Suprapubic skin (tissue), 4 donors: ENCODE results near the gene MUC21. TPM values are rescaled to one million over a fixed set of nuclear protein-coding genes. Genes with fewer than 3 reads are reported as not detected.

ENCODE experiments used
- DNase-seq, 2 donors: peaks; one replicate each; pipeline ENCODE4 v3.0.0-alpha.2; 2019; ENCODE audit warnings: low spot score in 2 of 2
- H3K27ac ChIP-seq: fragments of 200-600 bp; sonication (generic); one replicate; pipeline ENCODE4 v1.5.1; 2019
- H3K27me3 ChIP-seq: fragments of 200-600 bp; sonication (generic); one replicate; pipeline ENCODE4 v1.5.1; 2019
- H3K36me3 ChIP-seq: fragments of 200-600 bp; sonication (generic); one replicate; pipeline ENCODE4 v1.5.1; 2019
- H3K4me1 ChIP-seq: fragments of 200-600 bp; sonication (generic); one replicate; pipeline ENCODE4 v1.5.1; 2019
- H3K4me3 ChIP-seq: fragments of 200-600 bp; sonication (generic); one replicate; pipeline ENCODE4 v1.5.1; 2019; ENCODE audit warnings: mild to moderate bottlenecking
- H3K9me3 ChIP-seq: fragments of 200-600 bp; sonication (generic); one replicate; pipeline ENCODE4 v1.5.1; 2019
- CTCF ChIP-seq, 2 donors: fragments of 200-600 bp in 1 of 2; fragments of 450-650 bp in 1 of 2; sonication (generic) in 1 of 2; IDR thresholded peaks; one replicate each; pipeline ENCODE4 v1.5.1; 2016 to 2019; ENCODE audit warnings: antibody characterized with exemption in 2 of 2, mild to moderate bottlenecking in 1 of 2, moderate library complexity in 1 of 2
- EP300 ChIP-seq: sonication (generic); formaldehyde crosslinking; IDR thresholded peaks from one replicate; pipeline ENCODE4 v1.6.1; 2017; ENCODE audit warnings: antibody characterized with exemption
- POLR2A ChIP-seq, 2 donors: fragments of 450-650 bp; IDR thresholded peaks; one replicate each; pipeline ENCODE4 v1.6.1; 2017; ENCODE audit warnings: antibody characterized with exemption in 2 of 2, mild to moderate bottlenecking in 2 of 2, moderate library complexity in 2 of 2
- POLR2AphosphoS5 ChIP-seq, 3 donors: sonication (generic); formaldehyde crosslinking; IDR thresholded peaks; one replicate each; pipeline ENCODE4 v1.6.1; 2017; ENCODE audit warnings: antibody characterized with exemption in 3 of 3
- WGBS: methylation state at CpG from one replicate; pipeline ENCODE4 v1.1.5; 2018; 5-methylcytosine and 5-hydroxymethylcytosine counted together
- total RNA-seq, 4 donors: library from RNA; depleted of rRNA; stranded (reverse); fragments of >200 nt; gene quantifications; one replicate each; pipeline ENCODE4 v1.1.0, GENCODE V29; 2016

The MUC21 gene
- total RNA-seq, 4 donors from 2014 or later = 0.38 TPM; not detected in 3

GRCh38 chr6:31035862-31036497 lies 52.5 kb downstream of the MUC21 start:
- H3K4me3 ChIP-seq = no peak overlapping the region
- TF ChIP-seq EP300 = no peak
- no peak for TF ChIP-seq POLR2A (IDR thresholded peaks at IDR 0.05)
- DNase-seq = no peak
- H3K27ac ChIP-seq = no peak overlapping the region
- 67% methylated on average over 4 of the region's 4 CpGs for WGBS
- H3K27me3 ChIP-seq = no peaks in the 10 kb centered on the region
- H3K9me3 ChIP-seq = no peaks in the 10 kb centered on the region
- no peaks in the 10 kb centered on the region for H3K4me1 ChIP-seq
- H3K36me3 ChIP-seq = no peaks in the 10 kb centered on the region

- Histone ChIP-seq H3K4me3 (no peak overlapping the region), H3K27me3 (no peaks in the 10 kb centered on the region), H3K36me3 (no peaks in the 10 kb centered on the region), H3K9me3 (no peaks in the 10 kb centered on the region), H3K27ac (no peak overlapping the region), H3K4me1 (no peaks in the 10 kb centered on the region)
- WGBS = 75% methylated on average over 7 of the region's 7 CpGs
- TF ChIP-seq POLR2A (IDR thresholded peaks at IDR 0.05) = no peak
- TF ChIP-seq CTCF (IDR thresholded peaks at IDR 0.05) = no peak
- TF ChIP-seq EP300 = no peak
- TF ChIP-seq POLR2AphosphoS5 (IDR thresholded peaks at IDR 0.05) = no peak
- DNase-seq = no peak
Observed at GRCh38 chr6:31037169-31037568, 53.7 kb downstream of the MUC21 start.

GRCh38 chr6:31037682-31038081 lies 54.2 kb downstream of the MUC21 start:
- 25% methylated on average over 2 of the region's 3 CpGs for WGBS
- no peaks in the 10 kb centered on the region for H3K4me1 ChIP-seq
- H3K36me3 ChIP-seq = no peaks in the 10 kb centered on the region
- no peaks in the 10 kb centered on the region for H3K9me3 ChIP-seq
- H3K4me3 ChIP-seq = no peak overlapping the region
- H3K27ac ChIP-seq = no peak overlapping the region
- no peak for DNase-seq
- H3K27me3 ChIP-seq = no peaks in the 10 kb centered on the region
- TF ChIP-seq POLR2A (IDR thresholded peaks at IDR 0.05) = no peak

GRCh38 chr6:31038559-31038958 lies 55.0 kb downstream of the MUC21 start:
- Histone ChIP-seq H3K27ac (no peak overlapping the region), H3K9me3 (no peaks in the 10 kb centered on the region), H3K27me3 (no peaks in the 10 kb centered on the region), H3K4me3 (no peak overlapping the region), H3K4me1 (peaks cover 3% of the 10 kb centered on the region), H3K36me3 (no peaks in the 10 kb centered on the region)
- DNase-seq = no peak
- TF ChIP-seq POLR2A (IDR thresholded peaks at IDR 0.05) (no peak), EP300 (no peak), POLR2AphosphoS5 (IDR thresholded peaks at IDR 0.05) (no peak), CTCF (IDR thresholded peaks at IDR 0.05) (no peak)
- WGBS = 76% methylated on average over 8 of the region's 8 CpGs

Other genes starting within 250 kb of the MUC21 start
- gene FLOT1, start 241.0 kb upstream of the MUC21 start, total RNA-seq = 10 to 100 TPM; 28.4 to 60.8 (median 45.5) TPM
- gene IER3, start 239.2 kb upstream of the MUC21 start, total RNA-seq = 10 to 100 TPM; 22.0 to 86.2 (median 45.8) TPM
- gene DDR1, start 99.2 kb upstream of the MUC21 start, total RNA-seq = 100 to 1,000 TPM; 161 to 210 (median 188) TPM
- 10 to 100 TPM; 10.5 to 33.5 (median 11.3) TPM for gene GTF2H4, start 75.5 kb upstream of the MUC21 start, total RNA-seq
- gene VARS2, start 69.5 kb upstream of the MUC21 start, total RNA-seq = 10 to 100 TPM; 12.6 to 22.0 (median 19.2) TPM
- gene SFTA2, start 51.5 kb upstream of the MUC21 start, total RNA-seq = not detected
- gene MUCL3, start 42.7 kb upstream of the MUC21 start, total RNA-seq = not detected
- gene MUC22, start 26.8 kb downstream of the MUC21 start, total RNA-seq = under 1 TPM in 1 of 4 donors, not detected in 3; 0.18 TPM
- gene C6orf15, start 128.9 kb downstream of the MUC21 start, total RNA-seq = 10 to 100 TPM in 2 of 4 donors, 1 to 10 TPM in 2; 5.5 to 20.7 (median 8.8) TPM
- 10 to 100 TPM in 1 of 4 donors, 1 to 10 TPM in 3; 4.1 to 15.8 (median 5.5) TPM for gene PSORS1C1, start 131.1 kb downstream of the MUC21 start, total RNA-seq
- 100 to 1,000 TPM in 3 of 4 donors, 10 to 100 TPM in 1; 16.3 to 598 (median 403) TPM for gene CDSN, start 136.7 kb downstream of the MUC21 start, total RNA-seq
- 10 to 100 TPM in 3 of 4 donors, 1 to 10 TPM in 1; 5.9 to 63.0 (median 27.8) TPM for gene PSORS1C2, start 155.3 kb downstream of the MUC21 start, total RNA-seq
- gene CCHCR1, start 174.1 kb downstream of the MUC21 start, total RNA-seq = 10 to 100 TPM; 10.7 to 33.4 (median 16.5) TPM
- gene TCF19, start 174.9 kb downstream of the MUC21 start, total RNA-seq = 10 to 100 TPM; 14.8 to 24.3 (median 23.8) TPM
- 10 to 100 TPM in 1 of 4 donors, 1 to 10 TPM in 2, under 1 TPM in 1; 0.85 to 13.0 (median 7.7) TPM for gene POU5F1, start 187.0 kb downstream of the MUC21 start, total RNA-seq